HG03521 (cell line): ENCODE measurements around the gene CAPN2.
A peak's percentile ranks its signal among the peaks of the same experiment; 100 is the strongest.

ENCODE experiments used
- ATAC-seq: cut with Tn5 transposase; IDR thresholded peaks from one replicate; pipeline ENCODE4 v1.9.1; 2021; ENCODE audit warnings: mild to moderate bottlenecking, moderate library complexity; ENCODE audit not compliant: unreplicated experiment

Gene CAPN2

DNA sequence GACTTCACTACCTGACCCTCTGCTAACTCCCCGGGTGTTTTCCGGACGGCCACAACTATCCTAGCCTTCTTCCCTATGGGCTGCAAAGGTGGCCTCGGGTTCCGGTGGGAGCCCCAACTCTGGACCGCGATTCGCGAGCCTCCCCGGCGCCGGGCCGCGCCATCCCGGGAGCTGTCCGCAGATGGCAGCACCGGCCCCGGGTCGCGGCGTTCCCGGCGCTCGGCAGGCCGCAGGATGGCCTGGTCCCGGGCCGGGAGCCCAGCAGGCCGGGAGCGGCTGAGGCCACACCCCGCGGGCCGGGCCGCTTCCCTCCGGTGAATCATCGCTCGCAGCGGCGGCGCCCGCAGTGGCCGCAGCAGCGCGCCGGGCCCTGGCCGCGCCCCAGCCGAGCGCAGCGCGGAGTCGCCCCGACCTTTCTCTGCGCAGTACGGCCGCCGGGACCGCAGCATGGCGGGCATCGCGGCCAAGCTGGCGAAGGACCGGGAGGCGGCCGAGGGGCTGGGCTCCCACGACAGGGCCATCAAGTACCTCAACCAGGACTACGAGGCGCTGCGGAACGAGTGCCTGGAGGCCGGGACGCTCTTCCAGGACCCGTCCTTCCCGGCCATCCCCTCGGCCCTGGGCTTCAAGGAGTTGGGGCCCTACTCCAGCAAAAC, at the start of gene CAPN2:
CAPN2 (plus strand) TSS at position 346 of the 656 bp plus-strand sequence; CDS start at position 448, 102 bp downstream.
- peak; percentile 50 for ATAC-seq

DNA sequence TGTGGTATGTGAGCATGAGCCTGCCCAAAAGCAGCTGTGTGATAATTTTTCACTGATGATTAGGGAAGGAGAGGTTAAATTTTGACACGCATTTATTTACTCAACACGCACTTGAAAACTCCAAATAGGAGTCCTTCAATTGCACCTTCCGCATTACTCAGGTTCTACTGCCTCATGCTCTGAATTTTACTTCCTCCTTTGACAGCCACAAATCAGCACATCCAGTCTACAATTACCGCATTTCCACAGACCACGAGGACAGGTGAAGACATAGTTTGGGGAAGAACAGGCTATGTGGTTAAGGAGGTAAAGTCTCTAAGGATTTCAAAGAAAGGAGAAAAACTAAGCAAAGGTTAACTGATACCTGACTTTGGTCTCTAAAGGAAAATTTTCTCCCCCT, 49.4 kb upstream of the CAPN2 start:
- no peak for ATAC-seq

DNA sequence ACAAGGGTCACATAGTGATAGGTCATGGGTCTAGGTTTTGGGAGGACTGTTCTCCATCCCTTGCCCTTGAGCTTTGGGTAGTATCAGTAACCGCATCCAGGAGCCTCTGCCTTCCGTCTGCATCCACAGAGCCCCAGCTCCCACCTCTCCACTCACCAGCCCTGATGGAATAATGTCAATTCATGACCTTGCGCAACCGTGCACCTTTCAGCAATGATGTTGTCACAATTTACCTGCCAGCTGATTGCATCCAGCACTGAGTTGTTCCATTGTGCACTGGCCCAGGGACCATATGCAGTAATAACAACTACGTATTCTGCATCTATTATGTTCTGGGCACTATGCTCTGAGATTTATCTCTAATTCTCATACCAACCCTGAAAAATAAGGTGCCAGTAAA, 48.2 kb upstream of the CAPN2 start:
- no peak for ATAC-seq

DNA sequence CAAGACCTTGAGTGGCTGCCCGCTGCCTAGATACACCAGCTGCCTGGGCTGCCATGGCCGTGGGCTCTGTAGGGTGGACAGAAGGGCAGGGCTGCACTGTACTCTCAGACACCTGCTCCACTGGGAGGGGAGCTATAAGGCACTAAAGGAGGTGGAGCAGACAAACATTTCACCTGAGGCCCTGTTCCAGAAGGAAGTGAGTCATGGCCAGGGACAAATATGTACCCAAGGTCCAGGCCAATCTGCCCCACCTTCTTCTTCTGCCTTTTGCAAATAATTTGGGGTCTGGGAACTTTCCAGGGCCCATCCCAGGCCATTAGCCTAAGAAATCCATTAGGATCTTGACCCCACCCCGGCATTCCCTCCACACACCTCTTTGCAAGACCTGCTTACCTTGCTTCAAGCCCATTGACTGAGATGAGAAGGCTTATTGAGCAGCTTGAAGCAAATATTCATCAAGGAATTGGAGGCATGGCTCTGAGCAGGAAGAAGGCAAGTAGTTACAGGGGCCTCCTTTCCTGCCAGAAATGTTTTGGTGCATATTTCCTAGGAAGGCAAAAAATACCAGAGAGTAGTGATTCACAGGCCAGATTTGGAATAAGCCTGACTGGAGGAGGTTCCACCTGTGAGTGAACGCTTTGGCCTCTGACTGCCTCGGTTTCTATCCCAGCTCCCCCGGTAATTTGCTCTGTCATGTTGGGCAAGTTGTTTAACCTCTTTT, 46.6 kb upstream of the CAPN2 start, which contains the start of gene CAPN8:
CAPN8 (minus strand) TSS at position 110 of the 721 bp plus-strand sequence; CDS start at position 55, 55 bp downstream.
- no peak for ATAC-seq

DNA sequence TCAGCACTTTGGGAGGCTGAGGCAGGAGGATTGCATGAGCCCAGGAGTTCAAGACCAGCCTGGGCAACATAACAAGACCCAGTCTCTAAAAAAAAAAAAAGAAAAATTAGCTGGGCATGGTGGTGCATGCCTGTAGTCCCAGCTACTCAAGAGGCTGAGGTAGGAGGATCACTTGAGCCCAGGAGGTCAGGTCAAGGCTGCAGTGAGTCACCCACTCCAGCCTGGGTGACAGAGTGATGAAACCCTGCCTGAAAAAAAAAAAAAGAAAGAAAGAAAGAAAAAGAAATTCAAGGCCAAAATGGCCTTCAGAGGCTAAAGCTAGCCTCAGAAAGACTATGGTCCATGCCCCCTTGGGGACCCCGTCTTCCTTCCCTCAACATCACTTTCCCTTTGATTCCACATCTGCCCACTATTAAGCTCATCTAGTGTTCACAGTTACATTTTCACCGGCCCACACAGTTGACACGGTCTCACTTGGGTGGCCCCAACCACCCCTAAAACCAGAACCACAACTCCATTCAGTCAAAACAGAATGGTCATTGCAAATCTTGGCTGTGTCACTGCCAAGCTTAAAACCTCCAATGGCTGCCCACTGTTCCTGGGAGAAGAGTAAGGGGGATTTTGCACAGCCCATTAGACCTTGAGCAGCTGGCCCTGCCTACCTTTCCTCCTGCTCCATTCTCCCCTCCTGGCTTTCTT, 44.7 kb upstream of the CAPN2 start:
- no peak for ATAC-seq

DNA sequence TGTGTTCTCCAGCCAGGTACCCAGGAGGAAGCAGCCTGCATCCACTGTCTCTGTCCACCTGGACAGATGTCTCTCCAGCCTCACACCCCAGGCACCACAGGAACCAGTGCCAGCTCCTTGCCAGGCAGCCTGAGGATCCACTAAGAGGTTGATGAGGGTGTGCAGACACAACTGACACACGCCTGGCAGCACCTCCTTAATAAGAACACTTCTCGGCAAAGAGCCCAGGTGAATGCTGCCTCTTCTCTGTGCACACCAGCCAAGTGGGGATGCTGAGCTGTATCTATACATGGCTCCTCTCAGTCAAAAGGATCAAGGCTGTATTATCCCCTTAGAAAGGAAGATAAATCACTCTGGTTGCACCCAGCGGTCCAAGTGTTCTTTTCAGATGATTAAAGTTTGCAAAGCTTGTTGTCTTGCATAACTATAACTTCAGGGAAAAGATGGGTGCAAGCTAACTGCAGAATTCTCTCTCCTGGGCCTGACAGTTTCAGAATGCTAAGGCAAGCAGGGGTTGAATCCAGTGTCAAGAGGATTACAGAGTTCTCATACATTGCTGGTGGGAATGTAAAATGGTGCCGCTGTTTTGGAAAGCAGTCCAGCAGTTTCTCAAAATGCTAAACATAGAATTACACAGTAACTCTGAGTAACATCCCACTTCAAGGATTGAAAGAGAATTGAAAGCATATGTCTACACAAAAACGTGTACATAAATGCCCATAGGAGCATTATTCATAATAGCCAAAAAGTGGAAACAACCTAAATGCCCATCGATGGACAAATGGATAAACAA, 43.1 kb upstream of the CAPN2 start:
- ATAC-seq, result no peak

DNA sequence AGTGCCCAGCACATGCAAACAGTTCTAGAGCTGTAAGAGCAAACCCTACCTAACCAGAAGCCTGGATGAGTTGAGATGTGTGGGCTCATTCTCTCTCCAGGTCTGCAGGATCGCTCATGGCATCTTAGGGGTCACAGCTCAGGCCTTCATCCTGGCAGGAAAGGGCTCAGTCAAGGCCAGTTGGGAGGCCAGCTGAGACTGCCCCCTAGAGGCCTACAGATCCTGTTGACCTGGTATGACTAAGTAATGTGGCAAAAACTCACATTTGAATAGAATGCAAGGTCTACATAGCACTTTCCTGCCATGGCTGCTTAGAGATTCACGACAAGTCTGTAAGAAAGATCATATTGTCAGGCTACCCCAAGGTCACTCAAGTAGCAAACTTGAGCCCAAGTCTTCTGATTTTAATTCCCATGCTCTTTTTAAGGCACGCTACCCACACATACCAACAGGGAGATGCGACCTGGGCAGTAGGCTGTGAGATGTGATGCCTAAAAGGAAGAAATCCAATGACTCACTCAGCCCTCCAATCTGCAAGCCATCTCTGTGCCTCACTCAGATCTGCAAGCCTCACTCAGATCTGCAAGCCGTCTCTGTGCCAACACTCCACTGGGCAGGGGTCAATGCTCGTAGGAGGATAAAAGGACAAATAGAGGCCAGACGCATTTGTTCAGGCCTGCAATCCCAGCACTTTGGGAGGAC, 41.7 kb upstream of the CAPN2 start:
- ATAC-seq, result no peak

DNA sequence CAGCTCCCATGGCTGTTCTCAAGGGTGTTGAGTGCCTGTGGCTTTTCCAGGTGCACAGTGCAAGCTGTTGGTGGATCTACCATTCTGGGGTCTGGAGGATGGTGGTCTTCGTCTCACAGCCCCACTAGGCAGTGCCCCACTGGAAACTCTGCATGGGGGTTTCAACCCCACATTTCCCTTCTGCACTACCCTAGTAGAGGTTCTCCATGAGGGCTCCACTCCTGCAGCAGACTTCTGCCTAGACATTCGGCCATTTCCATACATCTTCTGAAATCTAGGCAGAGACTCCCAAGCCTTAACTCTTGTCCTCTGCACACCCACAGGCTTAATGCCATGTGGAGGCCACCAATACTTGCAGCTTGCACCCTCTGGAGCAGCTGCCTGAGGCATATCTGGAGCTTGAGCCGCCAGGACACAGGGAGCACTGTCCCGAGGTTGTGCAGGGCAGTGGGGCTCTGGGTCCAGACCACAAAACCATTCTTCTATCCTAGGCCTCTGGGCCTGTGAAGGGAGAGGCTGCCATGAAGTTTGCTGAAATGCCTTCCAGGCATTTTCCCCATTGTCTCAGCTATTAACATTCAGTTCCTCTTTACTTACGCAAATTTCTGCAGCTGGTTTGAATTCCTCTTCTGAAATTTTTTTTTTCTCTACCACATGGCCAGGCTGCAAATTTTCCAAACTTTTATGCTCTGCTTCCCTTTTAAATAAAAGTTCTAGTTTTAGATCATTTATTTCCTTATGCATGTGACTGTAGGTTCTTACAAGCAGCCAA, 38.0 kb upstream of the CAPN2 start:
- ATAC-seq, result no peak

DNA sequence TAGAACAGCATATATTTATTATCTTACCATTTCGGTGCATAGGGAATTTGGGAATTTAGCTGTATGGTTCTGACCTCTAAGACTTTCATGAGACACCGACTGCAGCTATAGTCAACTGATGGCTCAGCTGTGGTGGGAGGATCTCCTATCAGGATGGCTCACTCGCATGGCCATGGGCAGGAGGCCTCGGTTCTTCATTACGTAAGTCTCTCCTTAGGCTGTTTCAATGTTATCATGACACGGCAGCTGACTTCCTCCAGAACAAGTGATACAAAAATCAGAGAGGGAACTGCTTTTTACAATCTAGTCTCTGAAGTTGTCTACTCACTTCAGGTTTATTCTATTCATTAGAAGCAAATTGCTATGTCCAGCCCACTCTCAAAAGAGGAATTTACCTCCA, 33.5 kb upstream of the CAPN2 start:
- no peak for ATAC-seq

DNA sequence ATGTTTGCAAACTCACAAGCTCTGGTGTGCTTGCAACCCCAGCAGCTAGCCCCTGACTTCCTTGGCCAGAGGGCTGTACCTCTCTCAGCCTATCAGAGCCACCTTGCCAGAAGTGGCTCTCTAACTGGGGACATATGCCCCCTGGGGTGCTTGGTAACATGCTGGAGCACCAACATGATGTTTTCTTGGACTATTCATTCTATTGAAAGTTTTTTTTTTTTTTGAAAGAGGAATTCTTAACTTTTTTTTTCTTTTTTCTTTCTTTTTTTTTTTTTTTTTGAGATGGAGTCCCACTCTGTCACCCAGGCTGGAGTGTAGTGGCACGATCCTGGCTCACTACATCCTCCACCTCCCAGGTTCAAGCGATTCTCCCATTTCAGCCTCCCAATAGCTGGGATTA, 32.2 kb upstream of the CAPN2 start:
- ATAC-seq, result no peak

DNA sequence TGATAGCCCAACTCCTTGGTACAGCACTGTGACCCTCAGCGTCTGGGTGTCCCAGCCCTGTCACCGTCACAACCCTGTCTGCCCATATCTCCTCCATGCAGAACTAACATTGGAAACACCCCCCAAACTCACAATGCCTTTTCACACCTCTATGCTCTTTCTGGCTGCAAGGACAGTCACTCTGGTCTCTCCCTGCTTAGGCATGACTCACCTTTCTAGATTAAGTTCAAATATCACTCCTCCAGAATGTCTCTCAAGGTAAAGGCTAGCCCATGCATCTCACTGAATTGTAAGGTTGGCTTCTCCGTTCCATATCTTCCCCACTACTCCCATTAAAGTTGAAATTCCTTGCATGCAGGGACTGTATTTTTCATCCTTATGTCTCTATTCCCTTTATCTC, 29.8 kb upstream of the CAPN2 start:
- ATAC-seq, result no peak

DNA sequence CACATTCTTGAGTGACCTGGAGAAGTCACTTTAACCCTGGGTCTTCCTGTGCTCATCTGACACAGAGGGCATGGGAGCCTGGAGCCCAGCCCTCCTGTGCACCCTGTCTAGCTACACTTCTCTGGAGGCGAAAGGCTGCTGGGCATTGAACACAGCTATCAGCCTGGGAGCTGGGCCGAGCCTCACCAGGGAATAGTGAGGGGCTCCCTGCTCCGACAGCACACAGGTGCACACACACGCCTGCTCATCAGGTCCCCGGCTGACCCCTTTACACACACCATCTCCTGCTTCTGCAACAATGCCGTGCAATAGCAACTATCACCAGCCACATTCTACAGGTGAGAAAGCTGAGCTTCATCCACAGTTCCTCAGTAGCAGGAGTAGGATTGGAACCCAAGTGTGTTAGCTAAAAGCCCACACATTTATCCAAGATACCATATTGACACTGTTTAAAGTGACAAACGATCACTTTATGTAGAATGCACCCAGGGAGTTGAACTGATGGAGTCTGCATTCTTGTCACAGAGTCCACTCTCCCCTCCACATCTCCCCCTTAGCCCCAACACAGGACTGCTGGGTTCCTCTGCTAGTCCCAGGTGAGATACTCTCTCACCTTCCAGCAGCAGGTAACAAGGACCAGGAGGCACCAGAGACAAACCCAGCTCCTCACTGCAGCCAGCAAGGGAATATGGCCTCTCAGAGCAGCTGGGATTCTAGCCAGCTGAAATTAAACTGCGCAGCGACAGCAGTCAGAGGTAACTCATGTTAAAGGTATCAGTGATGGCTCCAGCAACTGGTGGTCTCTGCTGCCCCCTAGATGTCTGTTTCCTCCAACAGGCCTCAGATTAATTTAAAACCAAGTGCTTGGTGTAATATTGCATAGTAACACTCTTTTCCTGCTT, 28.5 kb upstream of the CAPN2 start:
- ATAC-seq, result no peak

DNA sequence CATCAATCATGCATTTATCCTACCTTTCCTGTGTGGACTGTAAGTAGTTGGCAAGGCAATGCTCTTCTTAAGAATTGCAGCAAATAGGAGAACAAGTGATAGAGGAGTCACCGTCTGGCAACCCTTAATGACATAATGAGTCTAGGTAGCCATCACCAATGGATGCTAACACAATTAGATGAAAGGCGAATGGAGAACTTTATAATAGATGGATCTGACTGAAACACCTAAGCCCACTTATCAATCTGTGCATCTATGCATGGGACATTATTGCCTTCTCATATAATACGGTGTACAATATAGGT, 27.9 kb upstream of the CAPN2 start:
- ATAC-seq, result no peak

DNA sequence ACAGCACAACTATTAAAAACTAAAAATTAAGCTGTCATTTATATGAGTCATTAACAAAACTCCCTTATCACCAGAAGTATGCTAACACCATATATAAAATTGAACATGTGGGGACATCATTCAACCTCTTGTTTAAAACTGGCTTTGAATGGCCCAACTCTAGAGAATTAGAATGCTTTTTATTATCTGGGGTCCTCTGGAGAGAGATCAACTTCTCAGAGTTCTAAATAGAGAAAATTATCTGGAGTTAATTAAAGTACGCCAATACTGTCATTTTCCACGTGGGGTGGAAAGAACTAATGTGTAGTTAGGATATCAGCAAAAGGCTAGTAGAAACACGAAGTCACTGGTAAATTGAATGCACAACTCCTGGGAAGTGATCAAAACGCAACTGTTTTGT, 21.2 kb upstream of the CAPN2 start:
- no peak for ATAC-seq

DNA sequence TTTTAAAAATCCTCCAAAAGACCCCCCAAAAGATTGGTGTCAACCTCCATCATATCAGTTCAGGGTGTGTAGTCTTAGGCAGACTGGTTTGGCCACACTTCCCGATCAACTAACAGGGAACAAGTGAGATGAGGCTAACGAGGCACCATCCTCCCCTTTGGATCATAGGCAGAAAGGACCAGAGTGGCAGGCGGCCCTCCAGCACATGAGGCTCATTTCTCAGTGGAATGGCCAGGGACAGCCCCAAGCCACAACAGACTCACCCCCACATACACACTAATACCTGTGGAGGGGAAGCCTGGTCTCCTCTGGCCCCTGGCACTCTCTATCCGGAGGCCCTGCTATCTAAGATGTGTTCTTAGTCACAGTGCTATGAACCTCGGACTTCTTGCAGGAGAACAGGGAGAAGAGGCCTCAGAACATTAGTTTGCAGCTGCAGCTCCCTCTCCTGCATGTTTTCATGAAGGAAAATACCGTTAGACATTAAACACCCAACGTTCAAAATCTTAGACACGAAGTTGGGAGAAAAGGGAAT, 17.3 kb upstream of the CAPN2 start:
- ATAC-seq, result no peak

DNA sequence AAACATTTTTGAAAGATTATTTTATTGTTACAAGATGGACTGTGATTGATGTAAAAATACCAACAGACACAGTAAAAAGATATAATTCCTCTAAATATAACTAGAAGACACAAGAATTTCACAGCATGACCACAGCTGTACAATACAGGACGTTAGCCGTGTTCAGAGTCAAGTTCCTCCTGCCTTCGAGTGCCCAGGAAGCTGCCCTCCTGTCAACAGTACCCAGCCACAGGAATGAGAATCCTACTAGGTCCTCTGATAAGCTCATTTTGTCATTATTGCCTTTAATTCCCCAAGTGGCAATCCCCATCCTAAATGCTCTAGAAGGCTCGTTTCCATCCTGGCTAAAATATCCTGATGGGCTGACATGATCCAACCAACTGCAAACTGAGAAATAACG, 16.4 kb upstream of the CAPN2 start:
- no peak for ATAC-seq

DNA sequence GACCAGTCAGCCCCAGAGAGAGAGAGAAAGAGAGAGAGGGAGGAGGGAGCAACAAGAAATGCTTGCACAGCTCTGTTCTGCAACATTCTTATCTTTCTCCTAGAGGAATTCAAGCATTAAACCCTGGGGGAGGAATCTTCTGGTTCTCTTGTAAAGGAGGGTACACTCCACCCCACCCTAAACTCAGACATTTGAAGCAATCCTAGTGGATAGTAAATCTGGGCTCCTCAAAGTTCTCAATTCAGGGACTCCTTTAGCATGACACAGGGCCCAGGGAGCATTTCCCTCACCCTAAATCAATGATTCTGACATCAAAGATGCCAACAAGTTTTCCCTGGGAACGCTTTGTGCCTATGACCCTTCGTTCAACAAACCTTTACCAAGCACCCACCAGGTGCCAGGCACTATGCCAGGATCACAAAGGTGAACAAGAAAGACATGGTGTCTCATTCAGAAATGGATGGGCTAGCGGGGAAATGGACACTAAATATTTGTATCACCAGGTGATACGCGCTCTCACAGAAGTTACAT, 11.9 kb upstream of the CAPN2 start:
- no peak for ATAC-seq

DNA sequence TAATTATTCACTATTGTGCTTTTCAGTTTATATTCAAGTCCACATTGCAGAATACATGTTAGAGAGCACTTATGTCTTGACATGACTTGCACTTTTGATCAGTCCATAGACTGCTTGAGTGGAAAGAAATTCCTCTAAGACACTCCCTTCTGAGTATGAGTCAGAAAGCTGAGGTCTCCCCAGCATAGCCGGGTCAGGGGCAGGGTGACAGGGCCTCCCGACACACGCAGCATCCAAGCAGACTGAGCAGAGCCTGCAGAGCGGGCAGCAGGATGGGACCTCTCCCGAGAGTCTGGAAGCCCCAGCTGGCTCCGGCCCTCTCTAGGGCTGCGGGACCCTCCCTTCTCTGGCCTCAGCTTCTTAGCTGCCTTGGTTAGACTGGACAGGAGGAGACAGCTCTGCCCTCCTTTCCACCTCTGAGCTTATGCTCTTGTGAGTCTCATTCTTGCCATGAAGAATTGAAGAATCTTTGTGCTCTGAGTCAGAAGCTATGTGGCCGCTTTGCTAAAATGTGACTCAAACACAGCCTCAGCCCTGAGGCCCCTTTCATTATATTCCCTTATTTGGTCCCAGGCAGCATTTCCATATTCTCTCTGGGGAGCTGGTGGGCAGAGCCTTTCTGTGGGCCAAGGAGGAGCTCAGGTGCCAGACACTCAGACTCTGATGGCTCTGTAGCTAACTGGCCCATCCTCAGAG, 11.2 kb upstream of the CAPN2 start:
- ATAC-seq, result no peak
